Liver (tissue), 9 donors: ENCODE measurements around the gene ASIC1. TPM values are rescaled to one million over a fixed set of nuclear protein-coding genes. Genes with fewer than 3 reads are reported as not detected.

Experiments used
- DNase-seq: peaks from one replicate; pipeline ENCODE4 v3.0.0-alpha.2; 2017; ENCODE audit warnings: low spot score
- H3K27ac ChIP-seq, 2 donors: one replicate each; pipeline ENCODE4 v1.7.0; 2013; ENCODE audit warnings: inconsistent platforms in 2 of 2, low read length in 2 of 2, control low read depth in 1 of 2, low read depth in 1 of 2, mild to moderate bottlenecking in 1 of 2
- H3K27me3 ChIP-seq, 4 donors: one replicate each; pipeline versions ENCODE4 v1.6.1 to v1.7.0; 2013; ENCODE audit warnings: low read length in 3 of 4, inconsistent platforms in 1 of 4, mild to moderate bottlenecking in 1 of 4, moderate library complexity in 1 of 4; ENCODE audit not compliant: control insufficient read depth in 4 of 4, insufficient read depth in 4 of 4
- H3K36me3 ChIP-seq, 4 donors: one replicate each; pipeline versions ENCODE4 v1.6.1 to v1.7.0; 2013; ENCODE audit warnings: low read length in 3 of 4, mild to moderate bottlenecking in 3 of 4, low read depth in 1 of 4, moderate library complexity in 1 of 4; ENCODE audit not compliant: control insufficient read depth in 4 of 4, insufficient read depth in 3 of 4
- H3K4me1 ChIP-seq, 4 donors: one replicate each; pipeline versions ENCODE4 v1.6.1 to v1.7.0; 2013; ENCODE audit warnings: low read length in 3 of 4, mild to moderate bottlenecking in 3 of 4, moderate library complexity in 1 of 4; ENCODE audit not compliant: control insufficient read depth in 4 of 4, insufficient read depth in 4 of 4
- H3K4me3 ChIP-seq, 3 donors: one replicate each; pipeline versions ENCODE4 v1.6.1 to v1.7.0; 2013; ENCODE audit warnings: low read length in 3 of 3, control low read depth in 1 of 3, low read depth in 1 of 3, mild to moderate bottlenecking in 1 of 3
- H3K9ac ChIP-seq, 2 donors: one replicate each; pipeline ENCODE4 v1.7.0; 2013; ENCODE audit warnings: low read length in 2 of 2, mild to moderate bottlenecking in 2 of 2, moderate library complexity in 2 of 2, control low read depth in 1 of 2, low read depth in 1 of 2
- H3K9me3 ChIP-seq, 4 donors: one replicate each; pipeline versions ENCODE4 v1.6.1 to v1.7.0; 2013; ENCODE audit warnings: low read length in 3 of 4; ENCODE audit not compliant: control insufficient read depth in 4 of 4
- ATF3 ChIP-seq: IDR thresholded peaks from 2 replicates; pipeline ENCODE4 v1.6.1; 2016; ENCODE audit warnings: antibody characterized with exemption
- CTCF ChIP-seq: fragments of 150-350 bp; IDR thresholded peaks from 2 replicates; pipeline ENCODE4 v1.5.1; 2017; ENCODE audit warnings: improper control_type of control experiment, low read depth, low read length; ENCODE audit not compliant: missing input control
- EGR1 ChIP-seq, 2 donors: IDR thresholded peaks; 2 replicates each; pipeline ENCODE4 v1.6.1; 2016 to 2018; ENCODE audit warnings: antibody characterized with exemption in 2 of 2, low read depth in 2 of 2
- FOXA1 ChIP-seq: IDR thresholded peaks from 2 replicates; pipeline ENCODE4 v1.6.1; 2016; ENCODE audit warnings: antibody characterized with exemption
- FOXA2 ChIP-seq: IDR thresholded peaks from 2 replicates; pipeline ENCODE4 v1.6.1; 2016; ENCODE audit warnings: antibody characterized with exemption
- HNF4A ChIP-seq, 2 donors: conservative IDR thresholded peaks; 2 replicates each; pipeline ENCODE4 v1.6.1; 2016; ENCODE audit warnings: antibody characterized with exemption in 2 of 2, mild to moderate bottlenecking in 2 of 2
- HNF4G ChIP-seq: IDR thresholded peaks from 2 replicates; pipeline ENCODE4 v1.6.1; 2016; ENCODE audit warnings: antibody characterized with exemption
- JUND ChIP-seq, 2 donors: IDR thresholded peaks; 2 replicates each; pipeline ENCODE4 v1.6.1; 2016; ENCODE audit warnings: antibody characterized with exemption in 2 of 2
- MAX ChIP-seq: IDR thresholded peaks from 2 replicates; pipeline ENCODE4 v1.6.1; 2016; ENCODE audit warnings: antibody characterized with exemption
- NR2F2 ChIP-seq: IDR thresholded peaks from 2 replicates; pipeline ENCODE4 v1.6.1; 2016; ENCODE audit warnings: antibody characterized with exemption
- RAD21 ChIP-seq, 2 donors: IDR thresholded peaks; 2 replicates each; pipeline ENCODE4 v1.6.1; 2016; ENCODE audit warnings: antibody characterized with exemption in 2 of 2, mild to moderate bottlenecking in 2 of 2
- REST ChIP-seq: IDR thresholded peaks from 2 replicates; pipeline ENCODE4 v1.6.1; 2016; ENCODE audit warnings: antibody characterized with exemption, mild to moderate bottlenecking
- RXRA ChIP-seq, 2 donors: IDR thresholded peaks; 2 replicates each; pipeline ENCODE4 v1.6.1; 2017 to 2018; ENCODE audit warnings: antibody characterized with exemption in 2 of 2, mild to moderate bottlenecking in 1 of 2
- SP1 ChIP-seq: IDR thresholded peaks from 2 replicates; pipeline ENCODE4 v1.6.1; 2018; ENCODE audit warnings: antibody characterized with exemption, mild to moderate bottlenecking
- TAF1 ChIP-seq: conservative IDR thresholded peaks from 2 replicates; pipeline ENCODE4 v1.6.1; 2016; ENCODE audit warnings: antibody characterized with exemption, mild to moderate bottlenecking
- YY1 ChIP-seq: IDR thresholded peaks from 2 replicates; pipeline ENCODE4 v1.6.1; 2016; ENCODE audit warnings: antibody characterized with exemption, mild to moderate bottlenecking
- ZBTB33 ChIP-seq: IDR thresholded peaks from 2 replicates; pipeline ENCODE4 v1.6.1; 2016; ENCODE audit warnings: antibody characterized with exemption
- WGBS: extraction: QIAGEN DNeasy Blood & Tissue Kit; methylation state at CpG from one replicate; pipeline ENCODE4 v1.1.7; 2013; 5-methylcytosine and 5-hydroxymethylcytosine counted together
- polyA plus RNA-seq, 2 donors: library from polyadenylated mRNA; stranded (reverse) in 1 of 2; unstranded in 1 of 2; fragments of 200-250 nt in 1 of 2; fragments of >200 nt in 1 of 2; fragmentation: Nextera tagmentation in 1 of 2; extraction: Ambion mirVana in 1 of 2; gene quantifications; one replicate each; pipeline versions ENCODE4 v1.2.1 to v1.2.3, GENCODE V29; 2013 to 2015
- total RNA-seq, 2 donors: library from RNA; depleted of rRNA; stranded (reverse); fragments of >200 nt; gene quantifications; one replicate each; pipeline ENCODE4 v1.2.3, GENCODE V29; 2014
- donor health status: healthy.
- donor health status: healthy.
- donor health status: healthy.
- donor health status: healthy.
- donor health status: healthy.

ASIC1 gene
- total and polyA plus RNA-seq, 4 donors, result 0.05 to 0.08 (median 0.06) TPM; not detected in 1

- no peak for TF ChIP-seq YY1
- TF ChIP-seq HNF4G, result no peak
- TF ChIP-seq MAX, result no peak
- no peak for TF ChIP-seq ATF3
- no peak for TF ChIP-seq FOXA2
- no peak for TF ChIP-seq JUND (IDR thresholded peaks at IDR 0.05)
- TF ChIP-seq CTCF, result no peak
- TF ChIP-seq NR2F2, result no peak
- H3K4me1 ChIP-seq, result peaks cover under 1 to 7% (median 5%) of the 10 kb centered on the region in 4 donors
- no peak overlapping the region for H3K27ac ChIP-seq
- H3K9me3 ChIP-seq, result no peaks in the 10 kb centered on the region
- no peak for DNase-seq
- H3K4me3 ChIP-seq, result no peak overlapping the region
- H3K27me3 ChIP-seq, result no peaks in the 10 kb centered on the region
- H3K36me3 ChIP-seq, result no peaks in the 10 kb centered on the region
- no peak overlapping the region for H3K9ac ChIP-seq
- 100% methylated on average over 1 of the region's 1 CpG for WGBS
Observed at GRCh38 chr12:50022903-50023302, 34.5 kb upstream of the ASIC1 start.

GRCh38 chr12:50024227-50024626 lies 33.2 kb upstream of the ASIC1 start:
- WGBS, result 80% methylated on average over 8 of the region's 8 CpGs
- Histone ChIP-seq H3K4me3 (peak overlapping the region in 1 of 3 donors; percentile 81), H3K9ac (peak overlapping the region in 1 of 2 donors; percentile 53), H3K36me3 (no peaks in the 10 kb centered on the region), H3K9me3 (no peaks in the 10 kb centered on the region), H3K27me3 (no peaks in the 10 kb centered on the region), H3K27ac (no peak overlapping the region), H3K4me1 (peaks cover 0 to 7% (median 5%) of the 10 kb centered on the region in 4 donors)
- no peak for DNase-seq
- TF ChIP-seq RAD21 (IDR thresholded peaks at IDR 0.05), result no peak
- TF ChIP-seq ATF3, result no peak
- TF ChIP-seq HNF4G, result no peak
- no peak for TF ChIP-seq FOXA2
- TF ChIP-seq HNF4A (conservative IDR thresholded peaks at IDR 0.05), result no peak
- no peak for TF ChIP-seq FOXA1
- no peak for TF ChIP-seq SP1
- TF ChIP-seq YY1, result no peak
- no peak for TF ChIP-seq RXRA (IDR thresholded peaks at IDR 0.05)
- TF ChIP-seq ZBTB33, result no peak
- no peak for TF ChIP-seq JUND (IDR thresholded peaks at IDR 0.05)
- no peak for TF ChIP-seq CTCF
- TF ChIP-seq EGR1 (IDR thresholded peaks at IDR 0.05; ENCODE audit: low read depth in 2 of 2), result no peak
- no peak for TF ChIP-seq REST
- no peak for TF ChIP-seq MAX
- no peak for TF ChIP-seq TAF1
- TF ChIP-seq NR2F2, result no peak
